ENCODE data around the gene RCBTB2. TPM values are rescaled to one million over a fixed set of nuclear protein-coding genes. Genes with fewer than 3 reads are reported as not detected.

RCBTB2 gene
- total and polyA plus RNA-seq, 5 donors from 2014 or later, result 21.8 to 32.5 (median 24.3) TPM

DNA sequence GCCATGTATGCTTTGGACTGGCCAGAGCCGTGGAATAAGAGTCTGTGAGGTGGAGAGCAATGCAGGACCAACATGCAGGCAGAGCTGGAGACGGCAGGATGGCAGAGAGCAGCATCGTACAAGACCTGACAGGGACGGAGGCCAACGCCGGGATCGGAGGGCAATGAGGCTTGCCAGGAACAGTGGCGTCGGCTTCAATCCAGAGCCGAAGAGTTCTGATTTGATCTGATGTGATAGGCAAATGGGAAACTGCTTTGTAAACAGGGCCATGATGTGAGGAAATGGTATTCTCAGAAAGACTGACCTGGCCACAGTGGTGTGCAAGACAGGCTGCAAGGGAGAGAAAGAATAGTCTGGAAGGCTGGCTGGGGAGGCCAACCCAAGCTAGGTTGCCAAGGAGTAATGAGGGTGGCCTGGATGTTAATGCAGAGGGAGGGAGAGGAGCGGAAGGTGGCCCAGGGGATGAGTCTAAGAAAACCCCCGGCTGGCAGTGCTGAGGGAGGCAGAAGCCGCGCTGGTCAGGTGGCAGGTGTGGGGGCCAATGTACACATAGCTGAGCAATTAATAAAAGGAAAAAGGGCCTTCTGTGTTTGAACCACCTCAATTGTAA, 26.7 kb downstream of the RCBTB2 start:
- ATAC-seq (ENCODE audit: low read depth in 2 of 2) (no peak), DNase-seq (no peak)
- Histone ChIP-seq H3K4me3 (ENCODE audit: low read depth, low read length) (peak overlapping the region; percentile 52), H3K9me3 (ENCODE audit: control insufficient read depth in 2 of 2, low read length in 2 of 2) (no peaks in the 10 kb centered on the region), H3K36me3 (ENCODE audit: control insufficient read depth, insufficient read depth, low read length) (peaks cover 5% of the 10 kb centered on the region), H3K4me1 (ENCODE audit: control insufficient read depth, insufficient read depth, low read length, poor library complexity, severe bottlenecking) (peaks cover 37% of the 10 kb centered on the region), H3K27ac (ENCODE audit: insufficient read depth, low read length, poor library complexity, severe bottlenecking) (peak overlapping the region; percentile 75), H3K27me3 (ENCODE audit: control insufficient read depth, insufficient read depth, low read length) (no peaks in the 10 kb centered on the region)
- peak overlapping the region; percentile 83 to 97 (median 95) for H3K27ac Mint-ChIP-seq
- H3K9me3 Mint-ChIP-seq, result peaks cover 0 to 3% (median 0%) of the 10 kb centered on the region in 7 donors
- no peaks in the 10 kb centered on the region for H3K36me3 Mint-ChIP-seq
- peaks cover 26 to 62% (median 48%) of the 10 kb centered on the region in 4 donors for H3K4me1 Mint-ChIP-seq
- H3K27me3 Mint-ChIP-seq, result no peaks in the 10 kb centered on the region
- H3K4me3 Mint-ChIP-seq, result peak overlapping the region; percentile 48 to 87 (median 84)

- DNase-seq (peak; percentile 10 to 95 (median 80)), ATAC-seq (ENCODE audit: low read depth in 2 of 2) (peak; percentile 80 to 86)
- Histone ChIP-seq H3K27ac (ENCODE audit: insufficient read depth, low read length, poor library complexity, severe bottlenecking) (peak overlapping the region; percentile 75), H3K9me3 (ENCODE audit: control insufficient read depth in 2 of 2, low read length in 2 of 2) (no peaks in the 10 kb centered on the region), H3K4me1 (ENCODE audit: control insufficient read depth, insufficient read depth, low read length, poor library complexity, severe bottlenecking) (peaks cover 37% of the 10 kb centered on the region), H3K27me3 (ENCODE audit: control insufficient read depth, insufficient read depth, low read length) (no peaks in the 10 kb centered on the region), H3K4me3 (ENCODE audit: low read depth, low read length) (peak overlapping the region; percentile 52), H3K36me3 (ENCODE audit: control insufficient read depth, insufficient read depth, low read length) (peaks cover 6% of the 10 kb centered on the region)
- H3K9me3 Mint-ChIP-seq, result peaks cover 0 to 3% (median 0%) of the 10 kb centered on the region in 7 donors
- H3K4me3 Mint-ChIP-seq, result peak overlapping the region; percentile 48 to 87 (median 84)
- H3K27me3 Mint-ChIP-seq, result no peaks in the 10 kb centered on the region
- peaks cover 4% of the 10 kb centered on the region for H3K36me3 Mint-ChIP-seq
- peaks cover 26 to 65% (median 49%) of the 10 kb centered on the region in 4 donors for H3K4me1 Mint-ChIP-seq
- peak overlapping the region; percentile 83 to 97 (median 95) for H3K27ac Mint-ChIP-seq
Observed at GRCh38 chr13:48505597-48506091, 27.2 kb downstream of the RCBTB2 start.

- Mint-ChIP-seq H3K4me1 (peaks cover 26 to 67% (median 45%) of the 10 kb centered on the region in 4 donors), H3K4me3 (peak overlapping the region; percentile 48 to 87 (median 84)), H3K9me3 (peaks cover 0 to 3% (median 0%) of the 10 kb centered on the region in 7 donors), H3K27me3 (no peaks in the 10 kb centered on the region), H3K27ac (peak overlapping the region; percentile 83 to 97 (median 95)), H3K36me3 (peaks cover 7% of the 10 kb centered on the region)
- H3K4me1 ChIP-seq (ENCODE audit: control insufficient read depth, insufficient read depth, low read length, poor library complexity, severe bottlenecking), result peaks cover 37% of the 10 kb centered on the region
- DNase-seq (peak in 1 of 3 donors; percentile 27), ATAC-seq (ENCODE audit: low read depth in 2 of 2) (no peak)
- peak overlapping the region; percentile 52 for H3K4me3 ChIP-seq (ENCODE audit: low read depth, low read length)
- H3K27ac ChIP-seq (ENCODE audit: insufficient read depth, low read length, poor library complexity, severe bottlenecking), result peak overlapping the region; percentile 75
- peaks cover 6% of the 10 kb centered on the region for H3K36me3 ChIP-seq (ENCODE audit: control insufficient read depth, insufficient read depth, low read length)
- no peaks in the 10 kb centered on the region for H3K27me3 ChIP-seq (ENCODE audit: control insufficient read depth, insufficient read depth, low read length)
- H3K9me3 ChIP-seq (ENCODE audit: control insufficient read depth in 2 of 2, low read length in 2 of 2), result no peaks in the 10 kb centered on the region
Observed at GRCh38 chr13:48505012-48505411, 27.9 kb downstream of the RCBTB2 start.

DNA sequence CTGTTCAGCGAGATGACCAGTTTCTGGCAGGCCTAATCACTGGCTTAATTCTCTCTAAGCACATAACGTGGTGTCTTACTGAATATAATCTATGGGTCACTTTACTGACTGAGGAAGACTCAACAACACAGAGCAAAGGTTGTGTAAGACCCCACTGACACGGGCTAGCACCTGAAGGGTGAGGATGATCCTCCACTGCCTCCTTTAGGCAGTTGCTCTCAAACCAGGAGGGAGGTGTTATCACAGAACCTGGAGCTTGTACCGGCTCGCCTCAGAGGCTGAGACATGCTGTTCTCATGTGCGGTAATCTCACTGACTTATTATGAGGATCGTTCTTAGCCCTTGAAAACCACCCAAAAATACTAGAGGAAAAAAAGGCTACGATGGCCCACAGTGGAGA, 28.3 kb downstream of the RCBTB2 start:
- H3K9me3 ChIP-seq (ENCODE audit: control insufficient read depth in 2 of 2, low read length in 2 of 2), result no peaks in the 10 kb centered on the region
- Mint-ChIP-seq H3K4me1 (peaks cover 26 to 65% (median 42%) of the 10 kb centered on the region in 4 donors), H3K36me3 (peaks cover 7% of the 10 kb centered on the region), H3K27ac (peak overlapping the region; percentile 82 to 95 (median 83)), H3K4me3 (peak overlapping the region in 3 of 4 donors; percentile 1 to 62 (median 48)), H3K27me3 (no peaks in the 10 kb centered on the region), H3K9me3 (peaks cover 0 to 3% (median 0%) of the 10 kb centered on the region in 7 donors)
- peaks cover 6% of the 10 kb centered on the region for H3K36me3 ChIP-seq (ENCODE audit: control insufficient read depth, insufficient read depth, low read length)
- DNase-seq (no peak), ATAC-seq (ENCODE audit: low read depth in 2 of 2) (no peak)
- no peak overlapping the region for H3K27ac ChIP-seq (ENCODE audit: insufficient read depth, low read length, poor library complexity, severe bottlenecking)
- H3K4me1 ChIP-seq (ENCODE audit: control insufficient read depth, insufficient read depth, low read length, poor library complexity, severe bottlenecking), result peaks cover 37% of the 10 kb centered on the region
- no peak overlapping the region for H3K4me3 ChIP-seq (ENCODE audit: low read depth, low read length)
- no peaks in the 10 kb centered on the region for H3K27me3 ChIP-seq (ENCODE audit: control insufficient read depth, insufficient read depth, low read length)

DNA sequence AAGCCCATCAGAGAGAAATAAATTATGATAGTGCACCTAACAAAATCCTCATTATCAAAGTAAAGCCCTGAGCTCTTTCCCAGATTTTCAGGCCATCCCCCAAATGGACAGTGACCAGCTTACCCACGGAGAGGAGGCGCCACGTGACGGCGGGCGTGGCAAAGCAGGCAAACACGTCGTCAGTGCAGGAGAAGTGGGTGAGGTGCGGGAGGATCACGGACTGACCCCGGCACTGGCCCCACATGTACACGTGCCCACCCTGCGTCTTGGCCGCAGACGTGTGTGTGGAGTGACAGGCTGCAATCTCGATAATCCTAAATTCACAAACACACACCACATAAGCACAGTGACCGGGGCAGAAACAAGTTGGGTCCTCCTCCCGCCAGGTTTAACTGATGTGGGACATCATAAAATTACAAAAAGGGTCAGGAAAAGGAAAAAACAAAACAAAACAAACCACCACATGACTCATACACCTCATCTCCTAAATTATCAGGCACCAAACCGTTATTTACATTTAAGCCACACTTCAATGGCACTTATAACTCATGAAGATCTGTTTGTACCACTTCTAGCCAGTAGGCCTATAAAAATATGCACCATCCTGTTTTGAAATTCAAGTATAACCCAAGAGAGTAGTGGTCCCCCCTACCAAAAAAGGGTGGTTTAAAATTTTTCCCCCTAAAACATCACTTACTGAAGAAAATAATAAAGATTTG, 30.1 kb downstream of the RCBTB2 start:
- Mint-ChIP-seq H3K4me3 (no peak overlapping the region), H3K9me3 (peaks cover 0 to 5% (median 0%) of the 10 kb centered on the region in 7 donors), H3K27ac (peak overlapping the region in 1 of 3 donors; percentile 95), H3K27me3 (no peaks in the 10 kb centered on the region), H3K36me3 (peaks cover 10% of the 10 kb centered on the region), H3K4me1 (peaks cover 26 to 64% (median 46%) of the 10 kb centered on the region in 4 donors)
- no peak for DNase-seq
- no peak for ATAC-seq (ENCODE audit: low read depth in 2 of 2)
- Histone ChIP-seq H3K36me3 (ENCODE audit: control insufficient read depth, insufficient read depth, low read length) (peaks cover 6% of the 10 kb centered on the region), H3K27ac (ENCODE audit: insufficient read depth, low read length, poor library complexity, severe bottlenecking) (no peak overlapping the region), H3K9me3 (ENCODE audit: control insufficient read depth in 2 of 2, low read length in 2 of 2) (no peaks in the 10 kb centered on the region), H3K27me3 (ENCODE audit: control insufficient read depth, insufficient read depth, low read length) (no peaks in the 10 kb centered on the region), H3K4me3 (ENCODE audit: low read depth, low read length) (no peak overlapping the region), H3K4me1 (ENCODE audit: control insufficient read depth, insufficient read depth, low read length, poor library complexity, severe bottlenecking) (peaks cover 37% of the 10 kb centered on the region)

- no peak overlapping the region for H3K4me3 Mint-ChIP-seq
- H3K4me1 Mint-ChIP-seq, result peaks cover 33 to 64% (median 49%) of the 10 kb centered on the region in 4 donors
- H3K27me3 Mint-ChIP-seq, result no peaks in the 10 kb centered on the region
- H3K27ac ChIP-seq (ENCODE audit: insufficient read depth, low read length, poor library complexity, severe bottlenecking), result no peak overlapping the region
- H3K9me3 Mint-ChIP-seq, result peaks cover 0 to 5% (median 0%) of the 10 kb centered on the region in 7 donors
- H3K36me3 ChIP-seq (ENCODE audit: control insufficient read depth, insufficient read depth, low read length), result peaks cover 6% of the 10 kb centered on the region
- peaks cover 39% of the 10 kb centered on the region for H3K4me1 ChIP-seq (ENCODE audit: control insufficient read depth, insufficient read depth, low read length, poor library complexity, severe bottlenecking)
- H3K36me3 Mint-ChIP-seq, result peaks cover 10% of the 10 kb centered on the region
- H3K9me3 ChIP-seq (ENCODE audit: control insufficient read depth in 2 of 2, low read length in 2 of 2), result no peaks in the 10 kb centered on the region
- H3K27me3 ChIP-seq (ENCODE audit: control insufficient read depth, insufficient read depth, low read length), result no peaks in the 10 kb centered on the region
- ATAC-seq (ENCODE audit: low read depth in 2 of 2) (no peak), DNase-seq (no peak)
- H3K27ac Mint-ChIP-seq, result peak overlapping the region in 2 of 3 donors; percentile 18 to 78
- no peak overlapping the region for H3K4me3 ChIP-seq (ENCODE audit: low read depth, low read length)
Observed at GRCh38 chr13:48501705-48502104, 31.2 kb downstream of the RCBTB2 start.

- Histone ChIP-seq H3K4me1 (ENCODE audit: control insufficient read depth, insufficient read depth, low read length, poor library complexity, severe bottlenecking) (peaks cover 38% of the 10 kb centered on the region), H3K27ac (ENCODE audit: insufficient read depth, low read length, poor library complexity, severe bottlenecking) (no peak overlapping the region), H3K4me3 (ENCODE audit: low read depth, low read length) (no peak overlapping the region), H3K27me3 (ENCODE audit: control insufficient read depth, insufficient read depth, low read length) (no peaks in the 10 kb centered on the region), H3K36me3 (ENCODE audit: control insufficient read depth, insufficient read depth, low read length) (peaks cover 6% of the 10 kb centered on the region), H3K9me3 (ENCODE audit: control insufficient read depth in 2 of 2, low read length in 2 of 2) (no peaks in the 10 kb centered on the region)
- Mint-ChIP-seq H3K4me3 (no peak overlapping the region), H3K36me3 (peaks cover 10% of the 10 kb centered on the region), H3K9me3 (peaks cover 0 to 5% (median 0%) of the 10 kb centered on the region in 7 donors), H3K27ac (peak overlapping the region in 1 of 3 donors; percentile 75), H3K27me3 (no peaks in the 10 kb centered on the region), H3K4me1 (peaks cover 29 to 64% (median 45%) of the 10 kb centered on the region in 4 donors)
- peak in 1 of 3 donors; percentile 46 for DNase-seq
- peak; percentile 24 to 40 for ATAC-seq (ENCODE audit: low read depth in 2 of 2)
Observed at GRCh38 chr13:48500652-48501197, 32.2 kb downstream of the RCBTB2 start.
